HG03460 (cell line): ENCODE measurements around the gene ASPDH.
"Not testable (repeated sequence)": the region's sequence is repeated elsewhere in the genome, so short reads cannot be mapped to it uniquely, and the experiment has no call there.

Source experiments
- ATAC-seq: cut with Tn5 transposase; IDR thresholded peaks from one replicate; pipeline ENCODE4 v1.9.1; 2021; ENCODE audit not compliant: unreplicated experiment

Gene ASPDH

GRCh38 chr19:50548191-50549058, 34.7 kb upstream of the ASPDH start:
- no peak for ATAC-seq

GRCh38 chr19:50547385-50548190, 33.9 kb upstream of the ASPDH start:
- no peak for ATAC-seq

- no peak for ATAC-seq
Observed at GRCh38 chr19:50546527-50547221, 33.0 kb upstream of the ASPDH start.

- no peak for ATAC-seq
Observed at GRCh38 chr19:50542943-50543342, 29.2 kb upstream of the ASPDH start.

- ATAC-seq = no peak
Observed at GRCh38 chr19:50537769-50538230, 24.1 kb upstream of the ASPDH start.

GRCh38 chr19:50537306-50537685, 23.6 kb upstream of the ASPDH start:
- no peak for ATAC-seq

- ATAC-seq = no peak
Observed at GRCh38 chr19:50536662-50537305, 23.1 kb upstream of the ASPDH start.

- no peak for ATAC-seq
Observed at GRCh38 chr19:50535672-50536187, 22.0 kb upstream of the ASPDH start.

GRCh38 chr19:50534478-50534877, 20.8 kb upstream of the ASPDH start:
- ATAC-seq = no peak

- no peak for ATAC-seq
Observed at GRCh38 chr19:50532952-50533351, 19.2 kb upstream of the ASPDH start.

- ATAC-seq = no peak
Observed at GRCh38 chr19:50531171-50531612, 17.5 kb upstream of the ASPDH start.

- not testable (repeated sequence) for ATAC-seq
Observed at GRCh38 chr19:50528052-50528451, 14.3 kb upstream of the ASPDH start.

- no peak for ATAC-seq
Observed at GRCh38 chr19:50522881-50523280, 9.2 kb upstream of the ASPDH start.

GRCh38 chr19:50520822-50521465, 7.2 kb upstream of the ASPDH start:
- no peak for ATAC-seq

GRCh38 chr19:50519006-50519575, 5.4 kb upstream of the ASPDH start:
- no peak for ATAC-seq

- ATAC-seq = no peak
Observed at GRCh38 chr19:50518091-50519005, 4.6 kb upstream of the ASPDH start.

- ATAC-seq = no peak
Observed at GRCh38 chr19:50517704-50518075, 4.0 kb upstream of the ASPDH start.

- ATAC-seq = no peak
Observed at GRCh38 chr19:50516964-50517703, 3.4 kb upstream of the ASPDH start.
